Testis (tissue), 2 donors: ENCODE results near the gene EEIG1.

Experiments
- CTCF ChIP-seq, 3 experiments: fragments of 450-650 bp in 2 of 3; fragments of 200-600 bp in 1 of 3; sonication (generic) in 1 of 3; IDR thresholded peaks; one replicate each; pipeline ENCODE4 v1.5.1; 2016 to 2019; ENCODE audit warnings: antibody characterized with exemption in 3 of 3, mild to moderate bottlenecking in 2 of 3, moderate library complexity in 1 of 3
- POLR2A ChIP-seq: fragments of 450-650 bp; IDR thresholded peaks from one replicate; pipeline ENCODE4 v1.6.1; 2017; ENCODE audit warnings: antibody characterized with exemption, mild to moderate bottlenecking, moderate library complexity

- TF ChIP-seq CTCF (IDR thresholded peaks at IDR 0.05) (no peak), POLR2A (no peak)
These were observed 8.4 kb downstream of the EEIG1 start for GRCh38 chr9:127972236-127972871.
